SU-DHL-6 (cell line): ENCODE data around the gene BICC1.

ENCODE experiments used
- H2AFZ ChIP-seq: fragments of 200-600 bp; sonication (generic); 2 replicates; pipeline ENCODE4 v1.6.1; 2014; ENCODE audit warnings: low read depth, mild to moderate bottlenecking, moderate library complexity, mixed read lengths, antibody characterized with exemption, low read length; ENCODE audit not compliant: severe bottlenecking
- H3F3A ChIP-seq: fragments of 200-600 bp; shearing (Covaris generic); 2 replicates; pipeline ENCODE4 v1.6.0; 2016; ENCODE audit warnings: antibody characterized with exemption, mild to moderate bottlenecking; ENCODE audit not compliant: insufficient read depth
- H3K27ac ChIP-seq: fragments of 200-600 bp; sonication (generic); 2 replicates; pipeline ENCODE4 v1.5.1; 2016; ENCODE audit warnings: low read depth, mild to moderate bottlenecking, low read length, moderate library complexity, mixed read lengths
- H3K27me3 ChIP-seq: fragments of 200-600 bp; sonication (generic), shearing (Covaris generic); 2 replicates; pipeline ENCODE4 v1.6.0; 2014; ENCODE audit warnings: mild to moderate bottlenecking, low read length
- H3K36me3 ChIP-seq: fragments of 200-600 bp; sonication (generic); 2 replicates; pipeline ENCODE4 v1.6.1; 2014; ENCODE audit warnings: mild to moderate bottlenecking, low read length, mixed read lengths
- H3K4me2 ChIP-seq: fragments of 300-600, 200-600 bp; shearing (Covaris generic), sonication (generic); 2 replicates; pipeline ENCODE4 v1.6.0; 2014; ENCODE audit warnings: low read length, low read depth, mild to moderate bottlenecking; ENCODE audit not compliant: poor library complexity, severe bottlenecking
- H3K4me3 ChIP-seq: fragments of 200-600 bp; sonication (generic); 2 replicates; pipeline ENCODE4 v1.5.1; 2014; ENCODE audit warnings: antibody characterized with exemption, low read length, mild to moderate bottlenecking, mixed read lengths; ENCODE audit not compliant: insufficient read depth, poor library complexity, severe bottlenecking
- H3K79me2 ChIP-seq: fragments of 200-600 bp; sonication (generic); 2 replicates; pipeline ENCODE4 v1.6.1; 2014; ENCODE audit warnings: mild to moderate bottlenecking, low read length, moderate library complexity; ENCODE audit not compliant: insufficient read depth
- H3K9ac ChIP-seq: fragments of 200-600 bp; sonication (generic); 2 replicates; pipeline ENCODE4 v1.7.0; 2014; ENCODE audit warnings: mild to moderate bottlenecking, low read length
- H3K9me2 ChIP-seq: fragments of 200-600 bp; sonication (generic); replicated peaks from 2 replicates; pipeline ENCODE4 v1.6.1; 2014; ENCODE audit warnings: low read length; ENCODE audit not compliant: insufficient read depth
- H3K9me3 ChIP-seq: fragments of 200-600 bp; sonication (generic); 2 replicates; pipeline ENCODE4 v1.6.1; 2014; ENCODE audit warnings: low read length, mixed read lengths; ENCODE audit not compliant: insufficient read depth
- H4K20me1 ChIP-seq: fragments of 200-600 bp; sonication (generic); 2 replicates; pipeline ENCODE4 v1.6.1; 2014; ENCODE audit warnings: low read depth, mild to moderate bottlenecking, antibody characterized with exemption, low read length, moderate library complexity, mixed read lengths
- EZH2phosphoT487 ChIP-seq: fragments of 200-600 bp; sonication (generic), shearing (Covaris generic); conservative IDR thresholded peaks from 2 replicates; pipeline ENCODE4 v1.6.1; 2018; ENCODE audit warnings: mild to moderate bottlenecking, antibody characterized with exemption, low read length, moderate library complexity, mixed read lengths
- TF ChIP-seq, protein P1 (sequence below): fragments of 200-600 bp; sonication (generic); IDR thresholded peaks from one replicate; pipeline ENCODE4 v1.5.1; 2017; ENCODE audit warnings: antibody characterized with exemption, mild to moderate bottlenecking, low read length, moderate library complexity; ENCODE audit not compliant: insufficient read depth, poor library complexity, severe bottlenecking

The BICC1 gene

DNA sequence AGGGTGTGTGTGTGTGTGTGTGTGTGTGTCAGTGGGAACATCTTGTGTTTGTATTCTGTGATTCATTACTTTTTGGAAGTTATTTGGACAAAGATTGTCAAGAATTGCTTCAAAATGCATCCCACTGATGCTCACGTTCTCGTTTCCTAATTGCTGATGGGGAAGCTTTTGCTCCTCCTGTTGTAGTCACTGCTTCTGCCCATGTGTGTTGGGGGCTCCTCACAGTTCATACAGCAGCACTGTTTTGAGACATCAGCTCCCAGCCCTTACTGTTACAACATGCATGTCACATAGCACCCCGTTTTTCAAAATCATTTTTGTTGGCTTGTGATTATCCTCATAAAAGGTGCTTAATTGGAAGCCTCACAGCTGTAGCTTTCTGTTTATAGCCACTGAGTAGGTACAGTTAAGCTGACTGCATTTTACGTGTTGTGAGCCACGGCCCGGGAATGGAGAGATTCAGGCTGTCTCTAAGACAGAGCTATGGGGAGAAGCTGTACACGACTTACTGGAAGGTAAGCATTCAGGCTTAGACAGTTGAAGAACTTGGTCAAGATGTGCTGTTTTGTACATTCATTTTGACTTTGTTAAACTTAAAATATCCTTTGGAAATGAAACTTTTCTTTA, 87.4 kb downstream of the BICC1 start:
- Histone ChIP-seq H3K9me2 (no peaks in the 10 kb centered on the region), H3K4me2 (no peak overlapping the region), H3K36me3 (no peaks in the 10 kb centered on the region), H3K79me2 (no peaks in the 10 kb centered on the region), H3K9me3 (no peaks in the 10 kb centered on the region), H3K4me3 (no peak overlapping the region), H2AFZ (no peak overlapping the region), H4K20me1 (no peaks in the 10 kb centered on the region), H3F3A (no peaks in the 10 kb centered on the region), H3K9ac (no peak overlapping the region), H3K27ac (no peak overlapping the region), H3K27me3 (no peaks in the 10 kb centered on the region)
- no peak for TF ChIP-seq EZH2phosphoT487
- TF ChIP-seq, protein P1, sequence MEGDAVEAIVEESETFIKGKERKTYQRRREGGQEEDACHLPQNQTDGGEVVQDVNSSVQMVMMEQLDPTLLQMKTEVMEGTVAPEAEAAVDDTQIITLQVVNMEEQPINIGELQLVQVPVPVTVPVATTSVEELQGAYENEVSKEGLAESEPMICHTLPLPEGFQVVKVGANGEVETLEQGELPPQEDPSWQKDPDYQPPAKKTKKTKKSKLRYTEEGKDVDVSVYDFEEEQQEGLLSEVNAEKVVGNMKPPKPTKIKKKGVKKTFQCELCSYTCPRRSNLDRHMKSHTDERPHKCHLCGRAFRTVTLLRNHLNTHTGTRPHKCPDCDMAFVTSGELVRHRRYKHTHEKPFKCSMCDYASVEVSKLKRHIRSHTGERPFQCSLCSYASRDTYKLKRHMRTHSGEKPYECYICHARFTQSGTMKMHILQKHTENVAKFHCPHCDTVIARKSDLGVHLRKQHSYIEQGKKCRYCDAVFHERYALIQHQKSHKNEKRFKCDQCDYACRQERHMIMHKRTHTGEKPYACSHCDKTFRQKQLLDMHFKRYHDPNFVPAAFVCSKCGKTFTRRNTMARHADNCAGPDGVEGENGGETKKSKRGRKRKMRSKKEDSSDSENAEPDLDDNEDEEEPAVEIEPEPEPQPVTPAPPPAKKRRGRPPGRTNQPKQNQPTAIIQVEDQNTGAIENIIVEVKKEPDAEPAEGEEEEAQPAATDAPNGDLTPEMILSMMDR, result no peak

DNA sequence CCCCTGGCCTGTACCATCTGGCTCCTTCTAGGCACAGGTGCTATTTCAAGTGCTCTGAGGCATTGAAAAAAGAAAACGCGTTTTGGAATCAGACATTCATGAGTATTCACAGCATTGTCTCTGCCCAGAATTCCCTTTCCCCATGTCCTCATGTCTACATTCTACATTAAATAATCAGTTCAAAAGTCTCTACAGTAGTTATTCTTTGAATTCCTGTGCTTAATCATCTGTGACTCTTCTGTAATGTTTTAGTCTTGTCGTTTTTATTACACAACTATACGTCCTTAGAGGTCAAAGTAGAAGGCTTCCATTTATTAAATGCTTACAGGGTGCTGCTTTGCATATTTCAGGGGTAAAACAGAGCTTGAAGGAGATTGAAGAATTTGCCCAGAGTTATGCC, 95.7 kb downstream of the BICC1 start:
- Histone ChIP-seq H3K36me3 (no peaks in the 10 kb centered on the region), H3K4me3 (no peak overlapping the region), H3F3A (no peaks in the 10 kb centered on the region), H3K9me3 (no peaks in the 10 kb centered on the region), H3K27me3 (no peaks in the 10 kb centered on the region), H3K27ac (no peak overlapping the region), H3K79me2 (no peaks in the 10 kb centered on the region), H3K9me2 (no peaks in the 10 kb centered on the region), H3K4me2 (no peak overlapping the region), H4K20me1 (no peaks in the 10 kb centered on the region; the same call in 1 of the 2 replicates), H3K9ac (no peak overlapping the region), H2AFZ (no peak overlapping the region)
- TF ChIP-seq EZH2phosphoT487, result no peak
- TF ChIP-seq, protein P1, result no peak

- H3K4me2 ChIP-seq, result no peak overlapping the region
Measured at GRCh38 chr10:58608826-58609531, 96.3 kb downstream of the BICC1 start.

More at GRCh38 chr10:58608826-58609531, 96.3 kb downstream of the BICC1 start:
- Histone ChIP-seq H3K27me3 (no peaks in the 10 kb centered on the region), H2AFZ (no peak overlapping the region), H3K9me3 (no peaks in the 10 kb centered on the region), H3K36me3 (no peaks in the 10 kb centered on the region), H3K9me2 (no peaks in the 10 kb centered on the region), H4K20me1 (no peaks in the 10 kb centered on the region; the same call in 1 of the 2 replicates), H3K27ac (no peak overlapping the region), H3F3A (no peaks in the 10 kb centered on the region), H3K4me3 (no peak overlapping the region), H3K9ac (no peak overlapping the region), H3K79me2 (no peaks in the 10 kb centered on the region)
- no peak for TF ChIP-seq EZH2phosphoT487
- TF ChIP-seq, protein P1, result no peak
